Measurements from ENCODE around the gene NT5DC3.

GRCh38 chr12:103855896-103856657 is 15.0 kb upstream of the NT5DC3 start:
- TF ChIP-seq CTCF (conservative IDR thresholded peaks at IDR 0.05; ENCODE audit: low read depth, low read length): no peak
- TF ChIP-seq EZH2 (IDR thresholded peaks at IDR 0.05; ENCODE audit: borderline replicate concordance, low read depth, low read length, poor library complexity, severe bottlenecking): no peak

Measured in A673 (cell line).